H9 (cell line): Measurements from ENCODE around the gene SSB. TPM values are rescaled to one million over a fixed set of nuclear protein-coding genes. Genes with fewer than 3 reads are reported as not detected.

ENCODE experiments used
- DNase-seq: peaks from one replicate; pipeline ENCODE4 v3.0.0-alpha.2; 2017
- H2AFZ ChIP-seq: one replicate; pipeline ENCODE4 v1.6.1; 2013; ENCODE audit warnings: mild to moderate bottlenecking, low read length, control low read depth, moderate library complexity
- H2AK5ac ChIP-seq: 2 replicates; pipeline ENCODE4 v1.6.1; 2013; ENCODE audit warnings: low read length, control low read depth, mixed read lengths; ENCODE audit not compliant: insufficient read length
- H2BK120ac ChIP-seq: one replicate; pipeline ENCODE4 v1.6.1; 2013; ENCODE audit warnings: low read depth, mild to moderate bottlenecking, low read length, control low read depth, inconsistent platforms; ENCODE audit not compliant: poor library complexity, severe bottlenecking
- H2BK12ac ChIP-seq: 2 replicates; pipeline ENCODE4 v1.6.1; 2013; ENCODE audit warnings: low read length, control low read depth, mixed read lengths, low read depth; ENCODE audit not compliant: insufficient read length
- H2BK15ac ChIP-seq: 2 replicates; pipeline ENCODE4 v1.6.1; 2013; ENCODE audit warnings: low read depth, low read length, control low read depth
- H2BK20ac ChIP-seq: one replicate; pipeline ENCODE4 v1.6.1; 2013; ENCODE audit warnings: low read depth, mild to moderate bottlenecking, low read length, control low read depth, inconsistent platforms; ENCODE audit not compliant: poor library complexity, severe bottlenecking
- H2BK5ac ChIP-seq: 2 replicates; pipeline ENCODE4 v1.6.1; 2013; ENCODE audit warnings: low read length, control low read depth, mixed read lengths; ENCODE audit not compliant: insufficient read length
- H3K14ac ChIP-seq: 2 replicates; pipeline ENCODE4 v1.6.1; 2013; ENCODE audit warnings: low read length, control low read depth; ENCODE audit not compliant: insufficient read depth
- H3K18ac ChIP-seq: 2 replicates; pipeline ENCODE4 v1.6.1; 2013; ENCODE audit warnings: low read depth, mild to moderate bottlenecking, mixed read lengths, low read length, control low read depth; ENCODE audit not compliant: insufficient read length
- H3K23ac ChIP-seq: 2 replicates; pipeline ENCODE4 v1.6.1; 2013; ENCODE audit warnings: low read length, control low read depth, mixed read lengths, low read depth; ENCODE audit not compliant: insufficient read length
- H3K23me2 ChIP-seq: 2 replicates; pipeline ENCODE4 v1.6.1; 2013; ENCODE audit warnings: low read depth, mild to moderate bottlenecking, mixed read lengths, low read length, control low read depth; ENCODE audit not compliant: insufficient read length, poor library complexity, severe bottlenecking
- H3K27ac ChIP-seq: 2 replicates; pipeline ENCODE4 v1.5.1; 2013; ENCODE audit warnings: low read length, control low read depth, mixed read lengths, low read depth; ENCODE audit not compliant: insufficient read length
- H3K27me3 ChIP-seq: 2 replicates; pipeline ENCODE4 v1.6.1; 2013; ENCODE audit warnings: low read length, control low read depth, inconsistent platforms; ENCODE audit not compliant: insufficient read depth
- H3K4ac ChIP-seq: 2 replicates; pipeline ENCODE4 v1.6.1; 2013; ENCODE audit warnings: low read depth, mild to moderate bottlenecking, control low read depth, inconsistent platforms, low read length, moderate library complexity
- H3K4me1 ChIP-seq: 2 replicates; pipeline ENCODE4 v1.6.1; 2013; ENCODE audit warnings: low read length, control low read depth, inconsistent platforms; ENCODE audit not compliant: insufficient read depth
- H3K4me2 ChIP-seq: 2 replicates; pipeline ENCODE4 v1.6.1; 2013; ENCODE audit warnings: low read length, control low read depth, mixed read lengths; ENCODE audit not compliant: insufficient read length, insufficient read depth
- H3K56ac ChIP-seq: 2 replicates; pipeline ENCODE4 v1.6.1; 2013; ENCODE audit warnings: low read depth, mild to moderate bottlenecking, mixed read lengths, low read length, control low read depth; ENCODE audit not compliant: insufficient read length
- H3K79me1 ChIP-seq: 2 replicates; pipeline ENCODE4 v1.6.1; 2013; ENCODE audit warnings: low read depth, mild to moderate bottlenecking, moderate library complexity, low read length, control low read depth, inconsistent platforms; ENCODE audit not compliant: insufficient read depth, poor library complexity, severe bottlenecking
- H3K79me2 ChIP-seq: 2 replicates; pipeline ENCODE4 v1.6.1; 2013; ENCODE audit warnings: low read length, control low read depth, inconsistent platforms; ENCODE audit not compliant: insufficient read depth
- H3K9ac ChIP-seq: 2 replicates; pipeline ENCODE4 v1.6.1; 2013; ENCODE audit warnings: low read length, control low read depth, mixed read lengths; ENCODE audit not compliant: insufficient read length; ENCODE audit errors: extremely low read depth
- H3K9me3 ChIP-seq: one replicate; pipeline ENCODE4 v1.6.1; 2013; ENCODE audit warnings: low read depth, low read length, inconsistent platforms; ENCODE audit not compliant: control insufficient read depth
- H3T11ph ChIP-seq: one replicate; pipeline ENCODE4 v1.6.1; 2013; ENCODE audit warnings: mild to moderate bottlenecking, low read length, control low read depth, inconsistent platforms
- H4K20me1 ChIP-seq: one replicate; pipeline ENCODE4 v1.6.1; 2013; ENCODE audit not compliant: control insufficient read depth, insufficient read length, insufficient read depth
- H4K5ac ChIP-seq: 2 replicates; pipeline ENCODE4 v1.6.1; 2013; ENCODE audit warnings: low read depth, mild to moderate bottlenecking, mixed read lengths, low read length, control low read depth; ENCODE audit not compliant: insufficient read length
- H4K8ac ChIP-seq: replicated peaks from 2 replicates; pipeline ENCODE4 v1.6.1; 2013; ENCODE audit warnings: low read length, control low read depth, mixed read lengths, low read depth; ENCODE audit not compliant: insufficient read length
- H4K91ac ChIP-seq: 2 replicates; pipeline ENCODE4 v1.6.1; 2013; ENCODE audit warnings: low read depth, mild to moderate bottlenecking, moderate library complexity, mixed read lengths, low read length, control low read depth; ENCODE audit not compliant: insufficient read length
- H3K27ac Mint-ChIP-seq, 3 experiments: 2 replicates in 2 of 3; 3 replicates in 1 of 3; pipeline ENCODE4 v1.8.0; 2020 to 2021; ENCODE audit warnings: mixed read lengths in 3 of 3, mild to moderate bottlenecking in 1 of 3, moderate library complexity in 1 of 3
- H3K27me3 Mint-ChIP-seq: 2 replicates; pipeline ENCODE4 v1.8.0; 2021; ENCODE audit warnings: low read depth, mild to moderate bottlenecking, moderate library complexity, mixed read lengths
- H3K36me3 Mint-ChIP-seq, 3 experiments: 2 replicates in 2 of 3; 3 replicates in 1 of 3; pipeline ENCODE4 v1.8.0; 2020 to 2021; ENCODE audit warnings: low read depth in 3 of 3, mixed read lengths in 3 of 3; ENCODE audit not compliant: insufficient read depth in 1 of 3
- H3K4me1 Mint-ChIP-seq, 2 experiments: 2 replicates each; pipeline ENCODE4 v1.8.0; 2020; ENCODE audit warnings: mixed read lengths in 2 of 2
- H3K4me3 Mint-ChIP-seq, 2 experiments: 2 replicates in 1 of 2; 3 replicates in 1 of 2; pipeline ENCODE4 v1.8.0; 2020 to 2021; ENCODE audit warnings: mild to moderate bottlenecking in 2 of 2, mixed read lengths in 2 of 2, moderate library complexity in 1 of 2
- H3K9me3 Mint-ChIP-seq, 2 experiments: 2 replicates in 1 of 2; 3 replicates in 1 of 2; pipeline ENCODE4 v1.8.0; 2020; ENCODE audit warnings: mild to moderate bottlenecking in 2 of 2, mixed read lengths in 2 of 2, moderate library complexity in 1 of 2
- WGBS: extraction: QIAGEN DNeasy Blood & Tissue Kit; methylation state at CpG from one replicate; pipeline ENCODE4 v1.1.7; 2013; ENCODE audit warnings: missing lambda C conversion rate, low lambda C conversion rate, mixed read lengths; ENCODE audit not compliant: insufficient read length; ENCODE audit errors: extremely low coverage; 5-methylcytosine and 5-hydroxymethylcytosine counted together
- total RNA-seq: library from RNA; stranded (reverse); gene quantifications from 2 replicates; pipeline ENCODE4 v1.2.1, GENCODE V29; 2021
- TF ChIP-seq, protein P1 (sequence below): fragments of 200-600 bp; sonication (generic); conservative IDR thresholded peaks from 3 replicates; pipeline ENCODE4 v1.8.0; 2021; ENCODE audit warnings: antibody characterized with exemption, mild to moderate bottlenecking

SSB gene
- total RNA-seq, 1 experiment from 2014 or later, result 248 TPM

GRCh38 chr2:169752752-169753151 is 45.9 kb upstream of the SSB start:
- peaks cover 39 to 49% (median 41%) of the 10 kb centered on the region in 3 experiments for H3K36me3 Mint-ChIP-seq
- no peak overlapping the region for H3K4me2 ChIP-seq

More at GRCh38 chr2:169752752-169753151, 45.9 kb upstream of the SSB start:
- no peaks in the 10 kb centered on the region for H3K23me2 ChIP-seq
- TF ChIP-seq, protein P1, sequence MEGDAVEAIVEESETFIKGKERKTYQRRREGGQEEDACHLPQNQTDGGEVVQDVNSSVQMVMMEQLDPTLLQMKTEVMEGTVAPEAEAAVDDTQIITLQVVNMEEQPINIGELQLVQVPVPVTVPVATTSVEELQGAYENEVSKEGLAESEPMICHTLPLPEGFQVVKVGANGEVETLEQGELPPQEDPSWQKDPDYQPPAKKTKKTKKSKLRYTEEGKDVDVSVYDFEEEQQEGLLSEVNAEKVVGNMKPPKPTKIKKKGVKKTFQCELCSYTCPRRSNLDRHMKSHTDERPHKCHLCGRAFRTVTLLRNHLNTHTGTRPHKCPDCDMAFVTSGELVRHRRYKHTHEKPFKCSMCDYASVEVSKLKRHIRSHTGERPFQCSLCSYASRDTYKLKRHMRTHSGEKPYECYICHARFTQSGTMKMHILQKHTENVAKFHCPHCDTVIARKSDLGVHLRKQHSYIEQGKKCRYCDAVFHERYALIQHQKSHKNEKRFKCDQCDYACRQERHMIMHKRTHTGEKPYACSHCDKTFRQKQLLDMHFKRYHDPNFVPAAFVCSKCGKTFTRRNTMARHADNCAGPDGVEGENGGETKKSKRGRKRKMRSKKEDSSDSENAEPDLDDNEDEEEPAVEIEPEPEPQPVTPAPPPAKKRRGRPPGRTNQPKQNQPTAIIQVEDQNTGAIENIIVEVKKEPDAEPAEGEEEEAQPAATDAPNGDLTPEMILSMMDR, result no peak
- H3K4me1 ChIP-seq, result no peaks in the 10 kb centered on the region
- no peaks in the 10 kb centered on the region for H3K9me3 ChIP-seq
- no peaks in the 10 kb centered on the region for H3K27me3 ChIP-seq
- no peak overlapping the region for H4K8ac ChIP-seq
- no peak overlapping the region for H3K23ac ChIP-seq
- no peak overlapping the region for H3K4ac ChIP-seq
- H3K14ac ChIP-seq, result no peak overlapping the region
- H3K9me3 Mint-ChIP-seq, result peaks cover 7 to 22% of the 10 kb centered on the region in 2 experiments; a peak in 4 of 5 replicates
- no peak overlapping the region for H4K5ac ChIP-seq
- no peak overlapping the region for H2AK5ac ChIP-seq
- no peak overlapping the region for H4K91ac ChIP-seq
- WGBS, result no CpG with 5 or more reads among the region's 3 CpGs
- H2AFZ ChIP-seq, result no peak overlapping the region
- no peak overlapping the region for H2BK15ac ChIP-seq
- no peak overlapping the region for H3K18ac ChIP-seq
- no peak overlapping the region for H3K56ac ChIP-seq
- no peak overlapping the region for H2BK5ac ChIP-seq
- H4K20me1 ChIP-seq, result no peaks in the 10 kb centered on the region
- no peak overlapping the region for H3K4me3 Mint-ChIP-seq
- no peak overlapping the region for H3T11ph ChIP-seq
- no peaks in the 10 kb centered on the region for H3K79me1 ChIP-seq
- no peak overlapping the region for H2BK120ac ChIP-seq
- no peak overlapping the region for H3K27ac ChIP-seq
- DNase-seq, result no peak
- no peak overlapping the region for H2BK20ac ChIP-seq
- no peak overlapping the region for H2BK12ac ChIP-seq
- H3K27ac Mint-ChIP-seq, result no peak overlapping the region
- no peaks in the 10 kb centered on the region; the same call in 1 of the 2 replicates for H3K79me2 ChIP-seq
- H3K9ac ChIP-seq, result no peak overlapping the region
- H3K27me3 Mint-ChIP-seq, result no peaks in the 10 kb centered on the region
- H3K4me1 Mint-ChIP-seq, result peaks cover 0 to 6% of the 10 kb centered on the region in 2 experiments; a peak in 2 of 4 replicates
